Measurements from ENCODE around the gene SYDE2. TPM values are rescaled to one million over a fixed set of nuclear protein-coding genes. Genes with fewer than 3 reads are reported as not detected.
A peak's percentile ranks its signal among the peaks of the same experiment; 100 is the strongest.
"Not testable (repeated sequence)": the region's sequence is repeated elsewhere in the genome, so short reads cannot be mapped to it uniquely, and the experiment has no call there.

The SYDE2 gene
- 2.9 and 4.7 TPM in 2 replicates for total RNA-seq

GRCh38 chr1:85200463-85201339, at the start of gene SYDE2:
TSS of gene SYDE2 (minus strand) at chr1:85201016. CDS start at chr1:85200996, 20 bp downstream.
- no peak for TF ChIP-seq CTCF (conservative IDR thresholded peaks at IDR 0.05; ENCODE audit: low read depth, low read length)

GRCh38 chr1:85249042-85249441, 48.2 kb upstream of the SYDE2 start:
- not testable (repeated sequence) for H3K4me3 ChIP-seq (ENCODE audit: low read depth, low read length); DNase-seq (ENCODE audit: low read depth)

More at GRCh38 chr1:85200463-85201339, at the start of gene SYDE2:
- no peak for DNase-seq (ENCODE audit: low read depth)
- H3K4me3 ChIP-seq (ENCODE audit: low read depth, low read length): peak within 1 kb of the TSS; percentile 86

- no peak overlapping the region for H3K4me3 ChIP-seq (ENCODE audit: low read depth, low read length)
- no peak for TF ChIP-seq CTCF (conservative IDR thresholded peaks at IDR 0.05; ENCODE audit: low read depth, low read length)
- no peak for DNase-seq (ENCODE audit: low read depth)
These were observed 45.1 kb upstream of the SYDE2 start for GRCh38 chr1:85245891-85246290.

GRCh38 chr1:85245456-85245855, 44.6 kb upstream of the SYDE2 start:
- no peak for DNase-seq (ENCODE audit: low read depth)
- no peak overlapping the region for H3K4me3 ChIP-seq (ENCODE audit: low read depth, low read length)
- TF ChIP-seq CTCF (conservative IDR thresholded peaks at IDR 0.05; ENCODE audit: low read depth, low read length): no peak

GRCh38 chr1:85244271-85245061, 43.6 kb upstream of the SYDE2 start:
- TF ChIP-seq CTCF (conservative IDR thresholded peaks at IDR 0.05; ENCODE audit: low read depth, low read length): no peak
- no peak for DNase-seq (ENCODE audit: low read depth)
- no peak overlapping the region for H3K4me3 ChIP-seq (ENCODE audit: low read depth, low read length)

- DNase-seq (ENCODE audit: low read depth): no peak
- no peak for TF ChIP-seq CTCF (conservative IDR thresholded peaks at IDR 0.05; ENCODE audit: low read depth, low read length)
- H3K4me3 ChIP-seq (ENCODE audit: low read depth, low read length): no peak overlapping the region
These were observed 42.6 kb upstream of the SYDE2 start for GRCh38 chr1:85243372-85243771.

GRCh38 chr1:85240643-85241042, 39.8 kb upstream of the SYDE2 start:
- no peak overlapping the region for H3K4me3 ChIP-seq (ENCODE audit: low read depth, low read length)
- TF ChIP-seq CTCF (conservative IDR thresholded peaks at IDR 0.05; ENCODE audit: low read depth, low read length): no peak
- no peak for DNase-seq (ENCODE audit: low read depth)

All from epithelial cell of proximal tubule (primary cell).